Activated CD4-positive, alpha-beta T cell treated with anti-CD3 and anti-CD28 coated beads for 48 hours (primary cell): Measurements from ENCODE around the gene KIF16B.
"Not testable (repeated sequence)": the region's sequence is repeated elsewhere in the genome, so short reads cannot be mapped to it uniquely, and the experiment has no call there.

ENCODE experiments used
- DNase-seq: peaks from one replicate; pipeline ENCODE4 v3.0.0-alpha.2; 2020

Gene KIF16B

DNA sequence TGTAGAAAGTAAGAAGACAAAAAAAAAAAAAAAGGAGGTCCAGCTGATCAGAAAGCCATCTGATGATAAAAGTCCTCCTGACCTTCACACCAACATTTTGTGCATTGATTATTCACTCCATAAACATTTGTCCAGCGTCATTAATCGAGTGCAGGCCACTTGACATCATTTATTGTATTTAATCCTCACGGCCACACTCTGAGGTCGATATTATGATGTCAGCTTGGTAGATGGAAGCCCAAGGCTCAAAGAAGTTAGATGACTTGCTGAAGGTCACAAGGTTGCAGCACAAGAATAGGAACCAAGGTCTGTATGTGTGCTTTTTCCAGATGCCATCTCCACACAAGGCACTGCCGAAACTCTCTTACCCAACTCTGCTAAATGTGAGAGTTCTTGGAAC, 328.4 kb downstream of the KIF16B start:
- no peak for DNase-seq

DNA sequence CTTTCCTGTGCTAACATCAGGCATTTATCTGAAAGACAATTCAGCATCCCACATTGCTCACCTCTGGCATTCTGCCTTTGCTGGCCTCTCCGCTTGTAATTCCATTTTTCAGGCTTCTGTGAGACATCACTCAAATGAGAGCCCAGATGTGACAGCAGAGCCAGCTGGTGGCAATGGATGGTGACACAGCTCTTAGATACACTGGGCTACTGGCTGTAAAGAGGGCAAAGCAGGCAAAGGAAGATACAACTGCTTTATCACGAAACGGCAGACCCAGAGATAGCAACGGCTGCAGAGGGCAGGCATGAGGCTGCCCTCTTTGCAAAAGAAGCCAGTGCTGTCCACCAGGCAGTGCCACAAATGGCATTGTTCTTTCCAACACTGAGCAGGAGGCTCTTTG, 329.8 kb downstream of the KIF16B start:
- DNase-seq, result no peak

DNA sequence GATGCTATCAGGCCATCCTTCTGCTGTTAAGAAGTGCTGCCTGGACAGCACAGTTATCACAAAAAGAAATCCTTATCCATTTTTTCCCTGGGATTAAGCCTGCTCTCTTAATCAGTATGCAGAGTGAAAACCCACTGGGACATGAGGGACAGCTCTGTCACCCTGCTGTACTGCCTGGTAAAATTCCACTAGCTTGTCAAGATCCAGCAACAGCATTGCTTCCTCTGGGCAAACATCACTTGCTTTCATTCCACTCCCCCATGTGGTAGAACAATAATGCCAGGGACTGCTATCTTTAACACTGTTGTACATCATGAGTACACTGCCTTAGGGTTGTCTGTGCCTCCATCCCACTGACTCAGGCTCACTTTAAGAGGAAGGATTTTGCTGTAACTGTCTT, 331.3 kb downstream of the KIF16B start:
- DNase-seq, result no peak

DNA sequence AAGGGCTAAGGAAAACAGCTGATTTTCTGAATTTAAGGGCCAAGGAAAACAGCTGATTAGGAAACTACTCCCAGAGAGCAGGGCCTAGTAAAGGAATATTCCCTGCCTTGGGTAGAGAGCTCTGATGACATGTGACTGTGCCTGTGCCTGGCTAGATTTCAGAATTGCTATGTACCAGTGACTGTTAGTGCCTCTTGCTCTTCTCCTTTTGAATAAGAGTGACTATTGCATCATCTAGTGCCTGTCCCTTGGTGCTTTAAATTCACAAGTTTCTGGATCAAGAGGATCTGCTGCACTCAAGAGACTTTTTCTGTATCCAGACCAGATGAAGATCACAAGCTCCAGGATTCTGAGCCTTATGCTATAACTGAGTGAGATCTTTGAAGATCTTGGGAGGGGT, 332.9 kb downstream of the KIF16B start:
- no peak for DNase-seq

DNA sequence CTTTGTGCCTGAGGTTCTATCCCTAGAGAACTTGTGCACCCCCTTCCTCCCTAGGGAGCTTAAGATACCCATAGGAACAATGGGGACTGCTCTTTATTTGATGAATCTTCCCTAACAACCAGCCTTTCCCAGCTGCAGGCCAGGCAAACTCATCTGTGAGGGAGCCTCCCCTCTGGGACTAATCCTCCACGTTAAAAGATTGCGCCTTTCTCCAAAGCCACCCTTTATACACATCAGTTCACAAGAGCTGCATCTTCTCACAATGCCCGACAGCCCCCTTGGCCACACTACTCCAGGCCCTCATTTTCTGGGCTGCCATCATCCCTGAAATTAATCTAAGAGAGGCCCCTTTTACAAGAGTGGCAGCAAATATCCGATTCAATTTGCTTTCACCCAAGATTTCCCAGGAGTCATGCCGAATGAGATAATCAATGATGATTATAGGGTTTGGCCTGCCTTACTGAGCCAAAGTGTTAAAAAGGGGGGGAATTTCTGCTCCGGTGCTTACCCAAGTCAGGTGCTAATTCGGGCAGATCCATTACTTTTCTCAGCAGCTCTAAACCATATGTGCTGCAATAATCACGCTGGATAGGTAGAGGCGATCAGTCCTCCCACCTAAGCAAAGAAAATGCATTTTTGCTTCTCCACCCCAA, 336.5 kb downstream of the KIF16B start:
- DNase-seq, result no peak

DNA sequence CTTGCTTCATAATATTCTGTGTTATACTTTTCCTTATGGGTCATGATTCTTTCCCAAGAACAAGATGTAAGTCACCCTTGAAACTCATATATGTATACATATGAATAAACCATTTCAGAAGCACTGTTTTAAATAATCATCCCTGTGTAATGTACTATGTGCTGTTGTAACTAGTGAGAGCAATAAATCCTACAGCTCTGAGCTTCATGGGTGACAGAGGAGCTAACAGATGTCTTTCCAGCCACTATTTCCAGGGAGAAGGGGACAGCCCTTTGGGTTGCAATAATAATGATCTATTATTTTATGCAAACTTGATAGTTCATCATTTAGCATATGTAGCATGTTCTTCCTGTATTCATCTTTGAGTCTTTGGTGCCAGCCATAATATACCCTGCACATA, 342.8 kb downstream of the KIF16B start:
- no peak for DNase-seq

DNA sequence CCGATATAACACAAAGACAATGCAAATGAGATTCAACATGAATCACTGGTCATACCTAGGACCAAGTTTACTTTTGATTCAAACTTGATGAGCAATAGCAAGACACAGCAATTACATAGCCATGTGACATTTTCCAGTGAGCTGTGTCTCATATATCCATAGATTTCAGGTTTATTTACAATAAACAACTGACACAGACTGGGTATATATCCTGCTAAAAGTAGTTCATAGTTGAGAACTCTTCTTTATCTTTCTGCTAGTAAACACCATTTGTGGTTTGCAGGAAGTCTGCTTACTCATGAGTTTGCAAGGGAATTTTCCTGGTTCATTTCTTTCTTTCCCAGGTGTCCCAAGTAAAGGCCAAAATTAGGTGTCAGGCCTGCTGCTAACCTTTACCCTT, 343.4 kb downstream of the KIF16B start:
- no peak for DNase-seq

DNA sequence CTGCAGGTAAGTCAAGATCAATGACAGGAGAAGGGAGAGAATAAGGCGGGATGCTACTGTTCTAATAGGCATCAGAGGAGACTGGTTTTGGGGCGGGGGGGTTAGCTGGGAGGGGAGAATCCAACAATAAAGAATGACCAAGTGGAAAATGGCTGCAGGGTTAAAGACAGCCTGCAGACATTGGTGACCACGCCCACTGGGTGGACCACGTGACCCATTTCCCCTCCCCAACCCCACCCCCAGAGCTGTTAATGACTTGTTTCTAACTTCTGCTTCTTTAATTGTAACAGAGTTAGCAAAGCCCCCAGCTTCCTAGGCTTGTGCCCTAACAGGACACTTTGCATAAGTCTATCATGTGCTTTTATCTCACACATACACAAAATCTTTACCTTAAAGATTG, 344.5 kb downstream of the KIF16B start:
- no peak for DNase-seq

DNA sequence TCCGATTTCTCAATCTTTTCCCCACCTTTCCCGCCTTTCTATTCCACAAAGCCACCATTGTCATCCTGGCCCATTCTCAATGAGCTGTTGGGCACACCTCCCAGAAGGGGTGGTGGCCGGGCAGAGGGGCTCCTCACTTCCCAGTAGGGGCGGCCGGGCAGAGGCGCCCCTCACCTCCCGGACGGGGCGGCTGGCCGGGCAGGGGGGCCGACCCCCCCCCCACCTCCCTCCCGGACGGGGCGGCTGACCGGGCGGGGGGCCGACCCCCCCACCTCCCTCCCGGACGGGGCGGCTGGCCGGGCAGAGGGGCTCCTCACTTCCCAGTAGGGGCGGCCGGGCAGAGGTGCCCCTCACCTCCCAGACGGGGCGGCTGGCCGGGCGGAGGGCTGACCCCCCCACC, 346.3 kb downstream of the KIF16B start:
- DNase-seq, result not testable (repeated sequence)

DNA sequence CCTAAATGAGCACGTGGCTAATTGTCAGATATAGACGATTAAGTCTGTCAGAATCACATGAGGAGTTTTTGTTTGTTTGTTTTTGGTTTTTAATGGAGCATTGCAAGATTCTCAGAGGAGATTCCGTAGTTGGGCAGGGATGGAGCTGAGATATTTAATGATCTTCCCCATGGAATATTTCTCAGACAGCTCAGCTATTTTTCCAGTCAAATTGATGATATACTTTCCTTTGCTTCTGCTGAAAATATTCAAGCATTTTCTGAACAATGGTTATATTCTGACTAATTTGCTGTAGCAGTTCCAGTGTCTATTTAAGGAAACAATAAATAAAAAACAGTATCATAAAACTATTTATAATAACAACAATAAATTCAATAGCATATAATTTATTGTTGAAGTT, 348.4 kb downstream of the KIF16B start:
- DNase-seq, result no peak

DNA sequence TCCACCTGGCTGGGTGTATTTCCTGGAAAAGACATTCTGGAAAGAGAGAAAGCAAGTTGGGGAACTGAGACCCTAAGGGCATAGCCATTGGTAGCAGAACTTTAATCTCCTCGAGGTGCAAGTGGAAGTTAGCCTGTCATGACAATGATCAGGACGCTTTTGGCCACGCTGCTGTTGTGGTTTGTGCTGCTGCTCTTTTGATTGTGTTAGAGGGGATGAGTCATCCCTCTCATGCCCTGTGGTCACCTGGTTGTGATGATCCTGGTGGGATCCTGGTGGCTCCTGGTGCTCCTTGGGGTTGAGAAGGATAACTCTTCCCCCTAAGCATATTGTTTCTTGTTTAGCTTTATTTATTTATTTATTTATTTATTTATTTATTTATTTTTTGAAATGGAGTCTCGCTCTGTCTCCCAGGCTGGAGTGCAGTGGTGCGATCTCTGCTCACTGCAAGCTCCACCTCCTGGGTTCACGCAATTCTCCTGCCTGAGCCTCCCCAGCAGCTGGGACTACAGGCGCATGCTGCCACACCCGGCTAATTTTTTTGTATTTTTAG, 350.3 kb downstream of the KIF16B start:
- no peak for DNase-seq
